ENCODE data around the gene ALOXE3.

- TF ChIP-seq RNF2 (IDR thresholded peaks at IDR 0.05; ENCODE audit: borderline replicate concordance, low read depth) (no peak), CTCF (IDR thresholded peaks at IDR 0.05) (no peak)
Measured at GRCh38 chr17:8062435-8062806, 55.9 kb downstream of the ALOXE3 start.

Measured in A549 (cell line).